Activated CD4-positive, CD25-positive, alpha-beta regulatory T cell treated with anti-CD3 and anti-CD28 coated beads, Interleukin-2, amount 50 U/mL, for 16 hours (primary cell): ENCODE data around the gene HTR7.
"Not testable (repeated sequence)": the region's sequence is repeated elsewhere in the genome, so short reads cannot be mapped to it uniquely, and the experiment has no call there.

Experiments used
- DNase-seq: peaks from one replicate; pipeline ENCODE4 v3.0.0-alpha.2; 2020; ENCODE audit warnings: low read depth, low spot score

The HTR7 gene

GRCh38 chr10:90858461-90858968 lies 676 bp upstream of the HTR7 start:
- no peak for DNase-seq

GRCh38 chr10:90856964-90857634 lies 740 bp downstream of the HTR7 start:
- DNase-seq = no peak

DNA sequence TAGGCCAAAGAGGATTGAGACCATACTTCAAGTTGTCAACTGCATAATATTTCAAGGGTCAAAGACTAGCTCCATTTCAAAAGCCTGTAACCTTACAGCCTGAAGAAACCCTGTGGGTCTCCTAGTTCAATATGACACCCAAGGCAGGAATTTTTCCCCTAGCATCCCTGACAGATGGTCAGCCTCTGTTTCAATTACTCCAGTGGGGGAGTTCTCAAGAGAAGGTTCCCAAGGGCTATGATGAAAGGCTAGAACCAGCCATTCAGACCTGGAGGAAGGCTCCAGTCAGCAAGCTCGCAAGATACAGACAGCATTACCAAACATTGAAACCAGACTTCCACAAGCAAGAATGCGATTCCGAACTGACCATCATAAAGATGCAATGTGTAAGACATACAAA lies 1.6 kb downstream of the HTR7 start:
- DNase-seq = no peak

- no peak for DNase-seq
Measured at GRCh38 chr10:90855126-90855525, 2.7 kb downstream of the HTR7 start.

DNA sequence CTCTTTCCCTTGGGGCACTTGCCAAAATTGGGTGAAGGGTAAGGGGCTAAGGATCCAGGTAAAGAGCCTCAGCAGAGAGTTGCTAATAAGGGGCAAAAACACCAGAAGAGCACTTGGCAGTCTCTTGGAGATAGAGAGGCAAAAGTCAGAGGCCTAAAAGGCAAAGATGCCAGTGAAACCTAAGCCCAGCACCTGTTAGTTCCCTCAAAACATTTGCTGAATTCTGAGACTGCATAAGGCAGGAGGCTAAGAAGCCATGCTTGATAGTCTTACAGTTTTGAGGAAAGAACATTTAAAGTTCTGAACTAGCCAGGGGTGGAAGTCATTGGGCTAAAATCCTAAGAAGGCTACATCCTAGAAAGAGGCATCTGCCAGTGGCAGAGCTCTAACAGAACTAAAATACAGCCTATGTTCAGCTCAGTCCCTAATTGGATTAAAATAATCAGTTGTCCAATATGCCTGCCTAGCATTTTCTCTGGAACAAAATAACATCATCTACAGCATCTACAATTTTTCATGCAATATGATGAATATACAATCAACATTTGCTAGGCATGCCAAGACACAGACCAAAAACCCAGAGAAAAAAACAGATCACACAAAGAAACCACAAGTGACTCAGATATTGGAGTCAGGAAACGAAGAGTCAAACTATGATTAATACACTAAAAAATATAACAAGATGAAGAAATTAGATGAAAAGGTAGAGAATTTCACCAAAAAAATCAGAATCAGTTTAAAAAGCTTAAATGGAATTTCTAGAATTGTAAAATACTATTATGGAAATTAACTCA lies 7.7 kb downstream of the HTR7 start:
- DNase-seq = no peak

GRCh38 chr10:90847436-90847835 lies 10.4 kb downstream of the HTR7 start:
- DNase-seq = no peak

DNA sequence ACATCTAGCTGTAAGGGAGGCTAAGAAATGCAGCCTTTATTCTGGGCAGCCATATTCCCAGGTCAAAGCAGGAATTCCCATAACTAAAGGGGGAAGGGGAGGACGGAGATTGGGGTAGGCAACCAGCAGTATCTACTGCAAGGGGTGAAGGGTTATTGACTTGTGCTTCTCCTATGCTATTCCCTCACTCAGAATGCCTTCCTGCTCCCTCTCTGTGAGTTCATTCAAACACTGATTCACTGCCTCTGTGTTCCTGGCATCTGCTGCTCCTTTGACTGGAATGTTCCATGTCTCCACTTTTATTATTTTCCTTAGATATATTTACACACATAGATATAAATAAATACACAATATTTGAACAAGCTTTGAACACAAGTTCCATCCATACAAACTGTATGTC lies 11.1 kb downstream of the HTR7 start:
- DNase-seq = no peak

GRCh38 chr10:90845726-90846125 lies 12.1 kb downstream of the HTR7 start:
- DNase-seq = no peak

DNA sequence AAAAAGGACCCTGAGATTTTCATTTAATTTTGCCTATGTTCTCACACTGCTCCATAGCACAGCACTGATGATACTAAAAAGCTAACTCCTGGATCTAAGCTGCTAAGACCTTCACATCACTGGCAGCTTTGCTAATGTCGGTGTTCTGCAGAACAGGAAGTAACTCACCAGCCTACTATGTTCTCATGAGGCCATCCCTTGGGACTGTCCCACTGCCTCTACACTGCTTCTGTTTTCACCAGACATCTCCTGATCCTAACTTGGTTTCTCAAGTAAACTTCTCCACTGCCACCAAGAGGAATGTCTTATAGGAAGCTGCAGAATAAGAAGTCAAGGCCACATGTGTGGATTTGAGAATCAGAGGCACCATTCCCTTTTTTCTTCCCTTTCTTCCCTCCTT lies 15.1 kb downstream of the HTR7 start:
- DNase-seq = no peak

DNA sequence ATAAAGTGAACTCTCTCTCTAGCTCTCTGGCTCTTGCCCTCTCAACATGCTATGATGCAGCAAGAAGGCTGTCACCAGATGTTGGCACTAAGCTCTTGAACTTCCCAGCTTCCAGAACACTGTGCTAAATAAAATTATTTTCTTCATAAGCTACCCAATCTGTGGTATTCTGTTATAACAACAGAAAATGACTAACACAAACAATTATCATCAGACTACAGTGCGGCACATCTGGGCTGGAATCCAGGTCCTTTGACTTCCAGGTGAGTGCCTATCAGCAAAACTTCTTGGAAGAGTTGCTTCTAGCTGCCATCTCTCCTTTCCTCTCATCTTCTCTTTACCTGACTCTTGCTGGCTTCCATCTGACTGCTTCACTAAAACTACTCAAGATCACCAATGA lies 20.4 kb downstream of the HTR7 start:
- no peak for DNase-seq

- no peak for DNase-seq
Measured at GRCh38 chr10:90834326-90834725, 23.5 kb downstream of the HTR7 start.

- no peak for DNase-seq
Measured at GRCh38 chr10:90832111-90832510, 25.7 kb downstream of the HTR7 start.

DNA sequence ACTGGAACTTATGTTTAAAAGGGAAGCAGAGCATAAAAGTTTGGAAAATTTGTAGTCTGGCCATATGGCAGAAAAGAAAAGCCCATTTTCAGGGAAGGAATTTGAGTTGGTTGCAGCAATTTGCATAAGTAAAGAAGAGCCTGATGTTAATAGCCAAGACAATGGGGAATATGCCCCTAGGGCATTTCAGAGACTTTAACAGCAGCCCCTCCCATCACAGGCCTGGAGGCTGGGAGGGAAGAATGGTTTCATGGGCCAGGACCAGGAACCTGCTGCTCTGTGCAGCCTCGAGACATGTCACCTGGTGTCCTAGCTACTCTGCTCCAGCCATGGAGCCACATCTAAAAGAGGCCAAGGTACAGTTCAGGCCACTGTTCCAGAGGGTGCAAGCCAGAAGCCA lies 35.3 kb downstream of the HTR7 start:
- no peak for DNase-seq

DNA sequence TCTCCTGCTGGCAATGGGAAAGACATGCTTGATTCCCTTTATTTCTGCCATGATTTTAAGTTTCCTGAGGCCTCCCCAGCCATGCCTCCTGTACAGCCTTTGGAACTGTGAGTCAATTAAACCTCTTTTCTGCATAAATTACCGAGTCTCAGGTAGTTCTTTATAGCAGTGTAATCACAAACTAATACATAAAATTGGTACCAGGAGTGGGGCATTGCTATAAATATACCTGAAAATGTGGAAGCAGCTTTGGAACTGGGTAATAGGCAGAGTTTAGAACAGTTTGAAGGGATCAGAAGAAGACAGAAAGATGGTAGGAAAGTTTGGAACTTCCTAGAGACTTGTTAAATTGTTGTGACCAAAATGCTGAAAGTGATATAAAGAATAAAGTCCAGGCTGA lies 36.0 kb downstream of the HTR7 start:
- DNase-seq = not testable (repeated sequence)

GRCh38 chr10:90819911-90820310 lies 37.9 kb downstream of the HTR7 start:
- no peak for DNase-seq

DNA sequence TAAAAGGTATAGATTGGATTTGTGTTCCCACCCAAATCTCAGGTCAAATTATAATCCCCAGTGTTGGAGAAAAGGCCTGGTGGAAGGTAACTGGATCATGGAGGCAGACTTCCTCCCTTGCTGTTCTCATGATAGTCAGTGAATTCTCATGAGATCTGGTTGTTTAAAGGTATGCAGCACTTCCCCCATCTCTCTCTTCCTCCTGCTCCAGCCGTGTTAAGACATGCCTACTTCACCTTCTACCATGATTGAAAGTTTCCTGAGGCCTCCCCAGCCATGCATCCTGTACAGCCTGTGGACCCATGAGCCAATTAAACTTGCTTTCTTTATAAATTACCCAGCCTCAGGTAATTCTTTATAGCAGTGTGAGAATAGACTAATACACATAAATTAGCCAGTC lies 39.1 kb downstream of the HTR7 start:
- no peak for DNase-seq

DNA sequence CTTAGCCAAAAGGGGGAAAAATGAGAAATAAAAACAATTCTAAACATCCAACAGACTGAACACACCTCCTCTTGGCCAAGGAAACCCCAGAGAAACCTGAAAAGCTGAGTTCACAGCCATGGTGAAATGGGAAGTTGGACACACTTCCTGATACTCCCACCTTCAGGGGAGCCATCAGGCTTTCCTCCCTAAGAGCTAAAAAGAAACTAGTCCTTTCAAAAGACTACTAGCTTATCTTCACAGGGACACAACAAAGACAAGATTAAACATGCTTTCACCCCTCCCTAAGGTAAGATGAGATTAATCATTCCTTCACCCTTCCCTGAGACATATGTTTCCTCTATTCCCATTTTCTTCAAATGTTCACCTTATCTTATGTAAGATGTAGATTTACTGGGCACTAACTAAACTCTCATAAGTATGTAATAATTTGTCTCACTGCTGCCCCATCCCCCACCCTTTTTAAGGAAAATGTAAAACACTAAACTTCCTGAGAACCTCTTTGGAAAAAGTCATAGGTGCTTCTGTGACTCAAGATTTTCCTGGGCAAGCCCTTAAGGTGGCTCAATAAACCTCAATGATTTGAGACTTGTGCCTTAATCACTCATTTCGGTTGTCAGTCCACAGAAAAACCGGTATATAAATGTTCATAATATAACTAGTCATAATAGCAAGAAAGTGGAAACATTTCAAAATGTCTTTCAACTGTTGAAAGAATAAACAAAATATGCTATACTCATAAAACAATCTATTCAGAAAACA lies 40.5 kb downstream of the HTR7 start:
- DNase-seq = no peak

GRCh38 chr10:90816466-90816865 lies 41.4 kb downstream of the HTR7 start:
- no peak for DNase-seq

- no peak for DNase-seq
Measured at GRCh38 chr10:90813594-90814365, 44.1 kb downstream of the HTR7 start.

DNA sequence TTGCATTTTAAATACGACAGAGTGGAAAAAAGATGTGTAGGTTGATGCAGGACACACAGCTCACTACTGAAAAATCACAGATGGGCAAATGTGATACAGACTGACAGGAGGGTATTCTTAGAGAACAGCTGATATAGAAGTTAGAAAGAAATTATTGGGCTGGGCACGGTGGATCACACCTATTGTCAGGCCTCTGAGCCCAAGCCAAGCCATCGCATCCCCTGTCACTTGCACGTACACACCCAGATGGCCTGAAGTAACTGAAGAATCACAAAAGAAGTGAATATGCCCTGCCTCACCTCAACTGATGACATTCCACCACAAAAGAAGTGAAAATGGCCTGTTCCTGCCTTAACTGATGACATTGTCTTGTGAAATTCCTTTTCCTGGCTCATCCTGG lies 50.7 kb downstream of the HTR7 start:
- DNase-seq = not testable (repeated sequence)

DNA sequence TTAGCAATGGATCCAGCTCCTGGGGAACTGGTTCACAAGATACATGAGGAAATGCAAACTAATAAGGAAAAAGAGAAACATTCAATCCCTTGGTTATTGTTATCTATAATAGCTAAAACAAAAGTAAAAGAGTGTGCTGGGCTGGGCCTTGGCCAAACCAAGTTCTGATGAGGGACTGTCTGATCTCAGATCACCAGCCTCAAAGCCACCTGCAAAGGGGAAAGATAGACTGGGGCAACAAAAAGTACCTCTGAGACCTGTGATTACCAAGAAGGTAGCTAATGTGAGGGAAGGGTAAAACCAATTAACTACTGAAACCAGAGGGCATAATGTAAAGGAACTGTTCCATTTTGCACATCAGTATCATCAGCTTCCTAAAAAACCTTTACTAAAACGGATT lies 51.2 kb downstream of the HTR7 start:
- DNase-seq = no peak

- no peak for DNase-seq
Measured at GRCh38 chr10:90805206-90805605, 52.6 kb downstream of the HTR7 start.
